K562 (cell line): Measurements from ENCODE around the gene IFI27L1. TPM values are rescaled to one million over a fixed set of nuclear protein-coding genes. Genes with fewer than 3 reads are reported as not detected.

ENCODE experiments used
- ADNP ChIP-seq: fragments of 200-800 bp; sonication (Bioruptor generic); IDR thresholded peaks from 2 replicates; pipeline ENCODE4 v1.6.1; 2016; ENCODE audit warnings: missing genetic modification characterization, missing compliant biosample characterization
- ASH1L ChIP-seq: fragments of 450-650 bp; IDR thresholded peaks from 2 replicates; pipeline ENCODE4 v1.6.1; 2018; ENCODE audit warnings: borderline replicate concordance, mild to moderate bottlenecking, low read depth; ENCODE audit not compliant: partially characterized antibody
- CBX8 ChIP-seq: fragments of 200-600 bp; sonication (generic); IDR thresholded peaks from 2 replicates; pipeline ENCODE4 v1.6.1; 2012; ENCODE audit warnings: borderline replicate concordance, mixed run types, low read depth, mild to moderate bottlenecking, moderate library complexity, mixed read lengths, low read length, control low read depth, inconsistent platforms; ENCODE audit not compliant: poor library complexity, severe bottlenecking; ENCODE audit errors: extremely low read depth
- GTF2A2 ChIP-seq: IDR thresholded peaks from 2 replicates; pipeline ENCODE4 v1.6.1; 2016; ENCODE audit warnings: mild to moderate bottlenecking, missing genetic modification characterization, missing compliant biosample characterization
- HDAC8 ChIP-seq: fragments of 450-650 bp; IDR thresholded peaks from 2 replicates; pipeline ENCODE4 v1.6.1; 2016; ENCODE audit warnings: mild to moderate bottlenecking, missing genetic modification characterization, moderate library complexity, missing compliant biosample characterization
- IFI16 ChIP-seq: fragments of 250-450 bp; sonication (Bioruptor Pico); IDR thresholded peaks from 2 replicates; pipeline ENCODE4 v2.1.2; 2022; ENCODE audit warnings: mild to moderate bottlenecking, inconsistent platforms
- MCM2 ChIP-seq: fragments of 450-650 bp; IDR thresholded peaks from 2 replicates; pipeline ENCODE4 v1.6.1; 2017; ENCODE audit warnings: low read depth, mild to moderate bottlenecking
- NCOA2 ChIP-seq, 2 experiments: fragments of 450-650 bp; IDR thresholded peaks; 2 replicates each; pipeline ENCODE4 v1.6.1; 2018; ENCODE audit warnings: mild to moderate bottlenecking in 2 of 2, moderate library complexity in 1 of 2; ENCODE audit not compliant: partially characterized antibody in 2 of 2
- NR2C1 ChIP-seq, 2 experiments: fragments of 450-650 bp; IDR thresholded peaks; 2 replicates each; pipeline ENCODE4 v1.6.1; 2017; ENCODE audit warnings: mild to moderate bottlenecking in 2 of 2, antibody characterized with exemption in 1 of 2, inconsistent platforms in 1 of 2, missing compliant biosample characterization in 1 of 2, missing genetic modification characterization in 1 of 2
- NUFIP1 ChIP-seq: fragments of 450-650 bp; IDR thresholded peaks from 2 replicates; pipeline ENCODE4 v1.6.1; 2018; ENCODE audit not compliant: partially characterized antibody
- POLR3A ChIP-seq: IDR thresholded peaks from 2 replicates; pipeline ENCODE4 v1.6.1; 2011; ENCODE audit warnings: borderline replicate concordance, mild to moderate bottlenecking, moderate library complexity; ENCODE audit not compliant: insufficient read length, insufficient read depth; ENCODE audit errors: extremely low read depth
- POU5F1 ChIP-seq: fragments of 150-350 bp; IDR thresholded peaks from 2 replicates; pipeline ENCODE4 v1.6.1; 2014; ENCODE audit warnings: borderline replicate concordance, low read length, low read depth, mild to moderate bottlenecking; ENCODE audit not compliant: partially characterized antibody
- RB1 ChIP-seq: fragments of 450-650 bp; IDR thresholded peaks from 2 replicates; pipeline ENCODE4 v1.6.1; 2017; ENCODE audit warnings: low read depth, mild to moderate bottlenecking
- SIRT6 ChIP-seq: IDR thresholded peaks from one replicate; pipeline ENCODE4 v1.6.1; 2012; ENCODE audit warnings: low read depth, mild to moderate bottlenecking, control low read depth, inconsistent platforms, low read length, moderate library complexity
- SREBF2 ChIP-seq: sonication (generic); formaldehyde crosslinking; IDR thresholded peaks from 2 replicates; pipeline ENCODE4 v1.4.0; 2020; ENCODE audit warnings: mild to moderate bottlenecking, missing genetic modification reagents
- TCF3 ChIP-seq: sonication (generic); formaldehyde crosslinking; IDR thresholded peaks from 2 replicates; pipeline ENCODE4 v1.4.0; 2020; ENCODE audit warnings: mild to moderate bottlenecking, missing genetic modification reagents
- U2AF2 ChIP-seq: fragments of 200-400 bp; formaldehyde crosslinking; optimal IDR thresholded peaks from 2 replicates; pipeline ENCODE3; 2017; ENCODE audit warnings: low read depth, mild to moderate bottlenecking, low read length
- XRCC3 ChIP-seq: fragments of 450-650 bp; IDR thresholded peaks from 2 replicates; pipeline ENCODE4 v1.6.1; 2017; ENCODE audit warnings: mild to moderate bottlenecking, moderate library complexity
- ZKSCAN8 ChIP-seq: fragments of 200-800 bp; sonication (Bioruptor generic); IDR thresholded peaks from 2 replicates; pipeline ENCODE4 v1.6.1; 2016; ENCODE audit warnings: missing genetic modification characterization, missing compliant biosample characterization
- polyA plus RNA-seq, 8 experiments: library from polyadenylated mRNA; depleted of rRNA in 4 of 8; stranded (reverse) in 5 of 8; unstranded in 3 of 8; fragments of >200 nt; fragmentation: Nextera tagmentation in 2 of 8; fragmentation: Illumina TruSeq in 1 of 8; extraction: Ambion mirVana in 2 of 8; extraction: Trizol in 1 of 8; gene quantifications; 2 replicates each; pipeline versions ENCODE4 v1.2.1 to v1.2.3, GENCODE V29; 2011 to 2014; ENCODE audit warnings: inconsistent platforms in 1 of 8, missing spikeins in 1 of 8
- total RNA-seq, 7 experiments: library from RNA; depleted of rRNA in 6 of 7; stranded (reverse); fragments of >200 nt in 6 of 7; fragmentation: Illumina TruSeq in 2 of 7; extraction: Trizol in 2 of 7; gene quantifications; 2 replicates each; pipeline versions ENCODE4 v1.2.1 to v1.2.3, GENCODE V29; 2011 to 2021; ENCODE audit warnings: low replicate concordance in 1 of 7
- TF ChIP-seq, protein P1 (sequence below): sonication (generic); formaldehyde crosslinking; IDR thresholded peaks from 2 replicates; pipeline ENCODE4 v1.8.0; 2022; ENCODE audit warnings: mild to moderate bottlenecking, missing genetic modification reagents
- TF ChIP-seq, protein P2 (sequence below): fragments of 250-450 bp; sonication (Bioruptor Pico); IDR thresholded peaks from 2 replicates; pipeline ENCODE4 v1.8.0; 2022; ENCODE audit warnings: moderate library complexity, mild to moderate bottlenecking, inconsistent platforms
- TF ChIP-seq, protein P3 (sequence below): fragments of 450-650 bp; formaldehyde crosslinking; IDR thresholded peaks from 2 replicates; pipeline ENCODE4 v1.4.0; 2020; ENCODE audit warnings: mild to moderate bottlenecking, moderate library complexity

IFI27L1 gene
- total and polyA plus RNA-seq, 9 of the 15 experiments (the other 6 are each of a cell fraction or from before 2014, with no cell fraction given), result 14.5 to 28.0 (median 23.8) TPM

DNA sequence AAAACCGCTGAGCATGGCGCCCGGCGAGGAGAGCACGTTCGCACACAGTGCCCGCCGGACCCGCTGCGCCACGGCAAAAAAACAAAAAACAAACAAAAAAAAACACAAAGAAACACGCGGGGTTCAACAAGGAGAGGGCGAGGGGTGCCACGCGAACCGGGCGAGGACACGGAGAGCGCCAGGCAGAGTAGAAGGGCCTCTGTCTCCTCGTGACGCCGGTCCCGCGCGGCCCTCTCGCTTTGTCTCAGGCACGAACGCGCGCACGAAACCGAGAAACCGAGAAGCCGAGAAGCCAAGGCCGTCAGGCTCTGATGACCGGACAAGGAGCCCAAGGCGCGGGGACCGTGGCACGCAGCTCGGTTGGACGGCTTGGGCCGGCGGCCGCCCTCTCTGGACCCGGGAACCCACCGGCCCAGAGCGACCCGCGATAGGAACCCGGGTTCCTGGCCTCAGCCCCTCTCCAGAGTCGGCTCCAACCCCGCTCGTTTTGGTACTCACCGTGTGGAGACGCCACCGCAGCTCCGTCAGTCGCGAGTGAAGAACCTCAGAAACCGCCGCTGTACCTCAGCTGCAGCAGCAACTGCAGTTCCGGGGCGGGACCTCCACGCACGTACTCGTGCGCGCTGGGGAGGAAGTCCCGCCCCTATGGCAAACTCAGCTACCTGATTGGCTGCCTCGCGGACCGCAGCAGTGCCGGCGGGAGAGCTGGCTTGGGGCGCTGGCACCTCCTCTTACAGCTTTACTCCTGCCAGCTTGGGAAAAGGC lies at the start of gene IFI27L1, which contains the start of gene DDX24 (continued):
- TF ChIP-seq, protein P1, sequence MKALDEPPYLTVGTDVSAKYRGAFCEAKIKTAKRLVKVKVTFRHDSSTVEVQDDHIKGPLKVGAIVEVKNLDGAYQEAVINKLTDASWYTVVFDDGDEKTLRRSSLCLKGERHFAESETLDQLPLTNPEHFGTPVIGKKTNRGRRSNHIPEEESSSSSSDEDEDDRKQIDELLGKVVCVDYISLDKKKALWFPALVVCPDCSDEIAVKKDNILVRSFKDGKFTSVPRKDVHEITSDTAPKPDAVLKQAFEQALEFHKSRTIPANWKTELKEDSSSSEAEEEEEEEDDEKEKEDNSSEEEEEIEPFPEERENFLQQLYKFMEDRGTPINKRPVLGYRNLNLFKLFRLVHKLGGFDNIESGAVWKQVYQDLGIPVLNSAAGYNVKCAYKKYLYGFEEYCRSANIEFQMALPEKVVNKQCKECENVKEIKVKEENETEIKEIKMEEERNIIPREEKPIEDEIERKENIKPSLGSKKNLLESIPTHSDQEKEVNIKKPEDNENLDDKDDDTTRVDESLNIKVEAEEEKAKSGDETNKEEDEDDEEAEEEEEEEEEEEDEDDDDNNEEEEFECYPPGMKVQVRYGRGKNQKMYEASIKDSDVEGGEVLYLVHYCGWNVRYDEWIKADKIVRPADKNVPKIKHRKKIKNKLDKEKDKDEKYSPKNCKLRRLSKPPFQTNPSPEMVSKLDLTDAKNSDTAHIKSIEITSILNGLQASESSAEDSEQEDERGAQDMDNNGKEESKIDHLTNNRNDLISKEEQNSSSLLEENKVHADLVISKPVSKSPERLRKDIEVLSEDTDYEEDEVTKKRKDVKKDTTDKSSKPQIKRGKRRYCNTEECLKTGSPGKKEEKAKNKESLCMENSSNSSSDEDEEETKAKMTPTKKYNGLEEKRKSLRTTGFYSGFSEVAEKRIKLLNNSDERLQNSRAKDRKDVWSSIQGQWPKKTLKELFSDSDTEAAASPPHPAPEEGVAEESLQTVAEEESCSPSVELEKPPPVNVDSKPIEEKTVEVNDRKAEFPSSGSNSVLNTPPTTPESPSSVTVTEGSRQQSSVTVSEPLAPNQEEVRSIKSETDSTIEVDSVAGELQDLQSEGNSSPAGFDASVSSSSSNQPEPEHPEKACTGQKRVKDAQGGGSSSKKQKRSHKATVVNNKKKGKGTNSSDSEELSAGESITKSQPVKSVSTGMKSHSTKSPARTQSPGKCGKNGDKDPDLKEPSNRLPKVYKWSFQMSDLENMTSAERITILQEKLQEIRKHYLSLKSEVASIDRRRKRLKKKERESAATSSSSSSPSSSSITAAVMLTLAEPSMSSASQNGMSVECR (CRISPR knock-in tag), result no peak
- TF ChIP-seq HDAC8, result no peak
- no peak for TF ChIP-seq SIRT6
- no peak for TF ChIP-seq IFI16 (CRISPR knock-in tag)
- peak; percentile 71 for TF ChIP-seq NR2C1 (IDR thresholded peaks at IDR 0.05)
- TF ChIP-seq NR2C1 (tag; IDR thresholded peaks at IDR 0.05), result peak; percentile 84
- TF ChIP-seq, protein P2, sequence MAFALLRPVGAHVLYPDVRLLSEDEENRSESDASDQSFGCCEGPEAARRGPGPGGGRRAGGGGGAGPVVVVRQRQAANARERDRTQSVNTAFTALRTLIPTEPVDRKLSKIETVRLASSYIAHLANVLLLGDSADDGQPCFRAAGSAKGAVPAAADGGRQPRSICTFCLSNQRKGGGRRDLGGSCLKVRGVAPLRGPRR (CRISPR knock-in tag), result no peak
- no peak for TF ChIP-seq ASH1L
- TF ChIP-seq NUFIP1, result no peak
- TF ChIP-seq SREBF2 (CRISPR knock-in tag), result no peak
- TF ChIP-seq POLR3A, result no peak
- TF ChIP-seq TCF3 (CRISPR knock-in tag), result no peak; the same call in 1 of the 2 replicates
- TF ChIP-seq XRCC3, result no peak
- TF ChIP-seq RB1, result peak; percentile 59; the same call in 1 of the 2 replicates
- no peak for TF ChIP-seq POU5F1
- no peak for TF ChIP-seq ADNP (tag)
- no peak for TF ChIP-seq ZKSCAN8 (CRISPR knock-in tag)
- no peak for TF ChIP-seq U2AF2
- TF ChIP-seq, protein P3, sequence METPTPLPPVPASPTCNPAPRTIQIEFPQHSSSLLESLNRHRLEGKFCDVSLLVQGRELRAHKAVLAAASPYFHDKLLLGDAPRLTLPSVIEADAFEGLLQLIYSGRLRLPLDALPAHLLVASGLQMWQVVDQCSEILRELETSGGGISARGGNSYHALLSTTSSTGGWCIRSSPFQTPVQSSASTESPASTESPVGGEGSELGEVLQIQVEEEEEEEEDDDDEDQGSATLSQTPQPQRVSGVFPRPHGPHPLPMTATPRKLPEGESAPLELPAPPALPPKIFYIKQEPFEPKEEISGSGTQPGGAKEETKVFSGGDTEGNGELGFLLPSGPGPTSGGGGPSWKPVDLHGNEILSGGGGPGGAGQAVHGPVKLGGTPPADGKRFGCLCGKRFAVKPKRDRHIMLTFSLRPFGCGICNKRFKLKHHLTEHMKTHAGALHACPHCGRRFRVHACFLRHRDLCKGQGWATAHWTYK (CRISPR knock-in tag), result 0 out of 2 replicates have a peak, but pooled peaks have one; percentile 31
- no peak for TF ChIP-seq GTF2A2
- TF ChIP-seq CBX8, result no peak
- no peak for TF ChIP-seq NCOA2 (IDR thresholded peaks at IDR 0.05; ENCODE audit: partially characterized antibody in 2 of 2)
- TF ChIP-seq MCM2, result no peak
